SK-N-SH (cell line): ENCODE results near the gene ST6GALNAC1. TPM values are rescaled to one million over a fixed set of nuclear protein-coding genes. Genes with fewer than 3 reads are reported as not detected.

Experiments
- CTCF ChIA-PET: fragments of 300-600, 350-600 bp; formaldehyde crosslinking; extraction: SDS; loops from one replicate; lab custom pipeline; 2021; lab: Yijun Ruan, JAX
- POLR2A ChIA-PET: fragments of 350-600 bp; sonication (Branson Sonifier 250); formaldehyde crosslinking; extraction: SDS; loops from one replicate; lab custom pipeline; 2020; ENCODE audit warnings: antibody characterized with exemption, inconsistent platforms; lab: Yijun Ruan, JAX
- DNase-seq: peaks from one replicate; pipeline ENCODE4 v3.0.0; 2012
- H2AFZ ChIP-seq: fragments of 200-600 bp; sonication (generic); 2 replicates; pipeline ENCODE4 v1.8.1; 2016; ENCODE audit warnings: antibody characterized with exemption, mild to moderate bottlenecking, low read depth
- H3F3A ChIP-seq: fragments of 200-600 bp; sonication (generic); replicated peaks from 2 replicates; pipeline ENCODE3; 2016; ENCODE audit warnings: antibody characterized with exemption, mild to moderate bottlenecking; ENCODE audit not compliant: insufficient read depth
- H3K27ac ChIP-seq, 2 experiments: fragments of 200-500 bp in 1 of 2; fragments of 200-600 bp in 1 of 2; sonication (Bioruptor generic) in 1 of 2; sonication (generic), shearing (Covaris generic) in 1 of 2; 2 replicates each; pipeline versions ENCODE4 v1.5.1 to v1.6.1; 2014 to 2016; ENCODE audit warnings: low read depth in 2 of 2, inconsistent platforms in 1 of 2, low read length in 1 of 2, mild to moderate bottlenecking in 1 of 2, mixed read lengths in 1 of 2
- H3K27me3 ChIP-seq: fragments of 200-600 bp; sonication (generic), shearing (Covaris generic); 2 replicates; pipeline ENCODE4 v1.6.1; 2016; ENCODE audit warnings: mixed run types; ENCODE audit not compliant: insufficient read depth
- H3K36me3 ChIP-seq, 2 experiments: fragments of 200-500 bp in 1 of 2; fragments of 200-600 bp in 1 of 2; sonication (Bioruptor generic) in 1 of 2; sonication (generic) in 1 of 2; replicated peaks in 1 of 2; 2 replicates each; pipeline versions ENCODE3 to v1.5.1; 2014 to 2016; ENCODE audit warnings: low read length in 1 of 2, mild to moderate bottlenecking in 1 of 2; ENCODE audit not compliant: insufficient read depth in 2 of 2, control insufficient read depth in 1 of 2
- H3K4me1 ChIP-seq, 2 experiments: fragments of 200-500 bp in 1 of 2; fragments of 200-600 bp in 1 of 2; sonication (Bioruptor generic) in 1 of 2; sonication (generic), shearing (Covaris generic) in 1 of 2; 2 replicates each; pipeline versions ENCODE4 v1.5.1 to v1.6.1; 2014 to 2016; ENCODE audit warnings: low read depth in 1 of 2, low read length in 1 of 2, mixed run types in 1 of 2; ENCODE audit not compliant: insufficient read depth in 2 of 2, control insufficient read depth in 1 of 2
- H3K4me2 ChIP-seq: fragments of 200-600 bp; sonication (generic), shearing (Covaris generic); 2 replicates; pipeline ENCODE4 v1.6.1; 2017; ENCODE audit warnings: mixed run types
- H3K4me3 ChIP-seq, 2 experiments: fragments of 200-500 bp in 1 of 2; fragments of 200-600 bp in 1 of 2; sonication (Bioruptor generic) in 1 of 2; sonication (generic), shearing (Covaris generic) in 1 of 2; 2 replicates each; pipeline versions ENCODE4 v1.5.1 to v1.8.1; 2014 to 2016; ENCODE audit warnings: low read depth in 2 of 2, inconsistent platforms in 1 of 2, low read length in 1 of 2, mild to moderate bottlenecking in 1 of 2, mixed read lengths in 1 of 2, moderate library complexity in 1 of 2
- H3K79me2 ChIP-seq: fragments of 200-600 bp; sonication (generic); 2 replicates; pipeline ENCODE4 v1.8.1; 2017; ENCODE audit warnings: mild to moderate bottlenecking; ENCODE audit not compliant: insufficient read depth
- H3K9ac ChIP-seq: fragments of 200-600 bp; sonication (generic); 2 replicates; pipeline ENCODE4 v1.6.1; 2017; ENCODE audit warnings: mixed run types
- H3K9me2 ChIP-seq: fragments of 200-600 bp; sonication (generic); 2 replicates; pipeline ENCODE4 v1.6.1; 2017; ENCODE audit warnings: mixed run types
- H3K9me3 ChIP-seq: fragments of 200-600 bp; sonication (generic); 2 replicates; pipeline ENCODE4 v1.6.1; 2017; ENCODE audit warnings: mixed run types, mild to moderate bottlenecking, moderate library complexity
- H4K20me1 ChIP-seq: fragments of 200-600 bp; sonication (generic); 2 replicates; pipeline ENCODE4 v1.6.1; 2017; ENCODE audit warnings: mild to moderate bottlenecking, mixed run types; ENCODE audit not compliant: insufficient read depth
- CHD2 ChIP-seq: fragments of 150-350 bp; IDR thresholded peaks from 2 replicates; pipeline ENCODE4 v1.6.1; 2018; ENCODE audit warnings: low read length; ENCODE audit not compliant: partially characterized antibody
- CTCF ChIP-seq: fragments of 200-600 bp; sonication (generic); IDR thresholded peaks from 2 replicates; pipeline ENCODE4 v1.6.1; 2017; ENCODE audit warnings: antibody characterized with exemption, mild to moderate bottlenecking, moderate library complexity
- ELF1 ChIP-seq: IDR thresholded peaks from 2 replicates; pipeline ENCODE4 v1.4.0; 2012
- EP300 ChIP-seq, 2 experiments: IDR thresholded peaks; 2 replicates each; pipeline versions ENCODE4 v1.4.0 to v1.6.1; 2012; ENCODE audit warnings: borderline replicate concordance in 1 of 2, low read depth in 1 of 2, low read length in 1 of 2
- EZH2phosphoT487 ChIP-seq: fragments of 200-600 bp; sonication (generic); IDR thresholded peaks from 2 replicates; pipeline ENCODE4 v1.6.1; 2017; ENCODE audit warnings: low read depth, mixed run types, mild to moderate bottlenecking, antibody characterized with exemption, moderate library complexity, borderline replicate concordance
- FOSL2 ChIP-seq: IDR thresholded peaks from 2 replicates; pipeline ENCODE4 v1.4.0; 2012; ENCODE audit warnings: low read depth, mild to moderate bottlenecking, moderate library complexity, borderline replicate concordance
- FOXJ3 ChIP-seq: sonication (generic); formaldehyde crosslinking; IDR thresholded peaks from 2 replicates; pipeline ENCODE4 v1.5.1; 2020; ENCODE audit warnings: mild to moderate bottlenecking, missing genetic modification reagents
- GABPA ChIP-seq: IDR thresholded peaks from 2 replicates; pipeline ENCODE4 v1.4.0; 2012; ENCODE audit warnings: low read depth, mild to moderate bottlenecking
- GATA2 ChIP-seq: sonication (generic); formaldehyde crosslinking; IDR thresholded peaks from 2 replicates; pipeline ENCODE4 v1.5.0; 2020; ENCODE audit warnings: mild to moderate bottlenecking, missing genetic modification reagents
- IRF3 ChIP-seq: fragments of 150-350 bp; IDR thresholded peaks from 2 replicates; pipeline ENCODE4 v1.6.1; 2016; ENCODE audit warnings: mild to moderate bottlenecking, low read depth, low read length
- MXI1 ChIP-seq: IDR thresholded peaks from 2 replicates; pipeline ENCODE4 v1.6.1; 2012; ENCODE audit warnings: mild to moderate bottlenecking, low read depth, low read length, improper control_type of control experiment
- NFIC ChIP-seq: IDR thresholded peaks from 2 replicates; pipeline ENCODE4 v1.4.0; 2012; ENCODE audit warnings: borderline replicate concordance
- PBX3 ChIP-seq: IDR thresholded peaks from 2 replicates; pipeline ENCODE4; 2012
- POLR2AphosphoS5 ChIP-seq: IDR thresholded peaks from 2 replicates; pipeline ENCODE4 v1.6.1; 2012; ENCODE audit warnings: low read depth, low read length
- RAD21 ChIP-seq: IDR thresholded peaks from 2 replicates; pipeline ENCODE4 v1.6.1; 2012; ENCODE audit warnings: mild to moderate bottlenecking, low read length
- RCOR1 ChIP-seq: fragments of 150-350 bp; IDR thresholded peaks from 2 replicates; pipeline ENCODE4 v1.6.1; 2017; ENCODE audit warnings: antibody characterized with exemption, low read length
- RFX5 ChIP-seq: IDR thresholded peaks from 2 replicates; pipeline ENCODE4 v1.6.1; 2012; ENCODE audit warnings: mild to moderate bottlenecking, improper control_type of control experiment, low read length
- SIN3A ChIP-seq: IDR thresholded peaks from 2 replicates; pipeline ENCODE4 v1.6.1; 2012; ENCODE audit warnings: low read depth, mild to moderate bottlenecking, low read length, moderate library complexity, borderline replicate concordance
- TCF12 ChIP-seq: IDR thresholded peaks from 2 replicates; pipeline ENCODE4 v1.4.0; 2012
- YY1 ChIP-seq: IDR thresholded peaks from 2 replicates; pipeline ENCODE4 v1.4.0; 2012; ENCODE audit warnings: low read depth, mild to moderate bottlenecking
- ZBTB33 ChIP-seq: IDR thresholded peaks from 2 replicates; pipeline ENCODE4 v1.4.0; 2012; ENCODE audit warnings: low read depth, borderline replicate concordance
- WGBS: methylation state at CpG from one replicate; pipeline ENCODE4 v1.1.6; 2017; ENCODE audit warnings: low lambda C conversion rate; 5-methylcytosine and 5-hydroxymethylcytosine counted together
- polyA plus RNA-seq, 3 experiments: library from polyadenylated mRNA; depleted of rRNA; stranded (reverse); fragments of >200 nt; gene quantifications; 2 replicates each; pipeline ENCODE4 v1.2.3, GENCODE V29; 2012
- TF ChIP-seq, protein P1 (sequence below): IDR thresholded peaks from 2 replicates; pipeline ENCODE4 v1.4.0; 2012; ENCODE audit warnings: low read depth
- TF ChIP-seq, protein P2 (sequence below): IDR thresholded peaks from 2 replicates; pipeline ENCODE4 v1.4.0; 2012; ENCODE audit warnings: low read depth, borderline replicate concordance
- TF ChIP-seq, protein P3 (sequence below): fragments of 150-350 bp; IDR thresholded peaks from 2 replicates; pipeline ENCODE4 v1.6.1; 2017; ENCODE audit warnings: antibody characterized with exemption, low read length, low read depth, borderline replicate concordance

Gene ST6GALNAC1
- polyA plus RNA-seq, 1 of the 3 experiments (the other 2 are of a cell fraction): not detected

DNA sequence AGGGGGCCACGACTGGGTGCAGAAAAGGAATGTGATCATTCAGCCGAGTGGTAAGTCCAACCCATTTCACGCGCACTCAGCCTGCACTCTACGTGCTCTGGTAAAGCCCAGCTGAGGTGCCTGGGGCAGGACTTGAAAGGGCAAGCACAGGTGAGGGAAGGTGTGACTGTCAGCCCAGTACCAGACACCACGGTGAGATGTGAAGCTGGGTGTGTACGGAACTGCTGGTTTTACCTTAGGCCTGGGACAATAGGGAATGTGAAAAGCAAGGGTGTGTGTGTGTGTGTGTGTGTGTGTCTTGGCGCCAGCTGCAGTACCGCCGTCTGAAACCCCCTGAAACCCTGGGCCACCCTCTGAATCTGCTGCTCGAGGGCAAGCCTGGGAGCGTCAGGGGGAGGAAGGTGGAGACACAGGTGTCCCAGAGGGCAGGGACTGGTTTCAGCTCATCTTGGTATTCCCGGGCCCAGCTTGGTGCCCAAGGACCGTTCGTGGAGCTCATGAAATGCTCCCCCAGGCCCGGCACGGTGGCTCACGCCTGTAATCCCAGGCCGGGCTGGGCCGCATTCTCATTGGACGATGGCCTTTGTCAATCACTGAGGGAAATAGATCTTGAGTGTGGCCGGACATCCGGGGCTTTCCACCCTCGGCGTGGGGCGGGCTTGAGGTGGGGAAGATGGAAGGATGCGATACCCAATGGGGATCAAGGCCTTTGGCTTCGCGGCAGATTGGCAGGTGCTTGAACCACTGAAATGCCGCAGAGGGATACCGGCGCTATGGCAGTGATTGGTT is 27.8 kb upstream of the ST6GALNAC1 start:
- 32% methylated on average over 32 of the region's 32 CpGs for WGBS
- Histone ChIP-seq H3K4me2 (peak overlapping the region; percentile 77; the same call in 1 of the 2 replicates), H3K9ac (peak overlapping the region; percentile 76; the same call in 1 of the 2 replicates), H2AFZ (peak overlapping the region; percentile 87), H3F3A (peaks cover 12% of the 10 kb centered on the region)
- TF ChIP-seq POLR2AphosphoS5: no peak
- TF ChIP-seq, protein P1, sequence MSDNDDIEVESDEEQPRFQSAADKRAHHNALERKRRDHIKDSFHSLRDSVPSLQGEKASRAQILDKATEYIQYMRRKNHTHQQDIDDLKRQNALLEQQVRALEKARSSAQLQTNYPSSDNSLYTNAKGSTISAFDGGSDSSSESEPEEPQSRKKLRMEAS: peak; percentile 44
- TF ChIP-seq CHD2: peak; percentile 98
- TF ChIP-seq TCF12: no peak
- TF ChIP-seq FOSL2: no peak
- TF ChIP-seq CTCF: no peak
- no peak for TF ChIP-seq FOXJ3 (CRISPR knock-in tag)
- TF ChIP-seq YY1: no peak
- TF ChIP-seq PBX3: peak; percentile 100
- TF ChIP-seq RFX5: peak; percentile 58; the same call in 1 of the 2 replicates
- TF ChIP-seq, protein P2, sequence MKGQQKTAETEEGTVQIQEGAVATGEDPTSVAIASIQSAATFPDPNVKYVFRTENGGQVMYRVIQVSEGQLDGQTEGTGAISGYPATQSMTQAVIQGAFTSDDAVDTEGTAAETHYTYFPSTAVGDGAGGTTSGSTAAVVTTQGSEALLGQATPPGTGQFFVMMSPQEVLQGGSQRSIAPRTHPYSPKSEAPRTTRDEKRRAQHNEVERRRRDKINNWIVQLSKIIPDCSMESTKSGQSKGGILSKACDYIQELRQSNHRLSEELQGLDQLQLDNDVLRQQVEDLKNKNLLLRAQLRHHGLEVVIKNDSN: no peak
- TF ChIP-seq ZBTB33: peak; percentile 71; the same call in 1 of the 2 replicates
- no peak; a peak in 1 of 4 replicates for TF ChIP-seq EP300 (IDR thresholded peaks at IDR 0.05; ENCODE audit: borderline replicate concordance in 1 of 2, low read depth in 1 of 2, low read length in 1 of 2)
- no peak for TF ChIP-seq GATA2 (CRISPR knock-in tag)
- TF ChIP-seq RCOR1: no peak
- TF ChIP-seq SIN3A: peak; percentile 68; the same call in 1 of the 2 replicates
- peak; percentile 100 for TF ChIP-seq IRF3
- no peak for TF ChIP-seq NFIC
- TF ChIP-seq, protein P3, sequence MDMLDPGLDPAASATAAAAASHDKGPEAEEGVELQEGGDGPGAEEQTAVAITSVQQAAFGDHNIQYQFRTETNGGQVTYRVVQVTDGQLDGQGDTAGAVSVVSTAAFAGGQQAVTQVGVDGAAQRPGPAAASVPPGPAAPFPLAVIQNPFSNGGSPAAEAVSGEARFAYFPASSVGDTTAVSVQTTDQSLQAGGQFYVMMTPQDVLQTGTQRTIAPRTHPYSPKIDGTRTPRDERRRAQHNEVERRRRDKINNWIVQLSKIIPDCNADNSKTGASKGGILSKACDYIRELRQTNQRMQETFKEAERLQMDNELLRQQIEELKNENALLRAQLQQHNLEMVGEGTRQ: no peak
- TF ChIP-seq EZH2phosphoT487: no peak
- no peak for TF ChIP-seq RAD21
- peak; percentile 71 for TF ChIP-seq ELF1
- TF ChIP-seq GABPA: peak; percentile 93
- TF ChIP-seq MXI1: peak; percentile 56; the same call in 1 of the 2 replicates
- TF ChIP-seq, all 33 proteins: peak for 10
- H4K20me1 ChIP-seq: no peaks in the 10 kb centered on the region
- CTCF ChIA-PET: interaction anchor here (1.0 to 4.2 kb wide), 12 partner anchors 9 to 148 kb away, joined by 3 to 42 read pairs (median 5); no protein-coding TSS in a partner anchor
- H3K9me3 ChIP-seq: no peaks in the 10 kb centered on the region
- POLR2A ChIA-PET: interaction anchor here (0.6 to 1.6 kb wide), 9 partner anchors 9 to 636 kb away, joined by 3 to 11 read pairs (median 4); no protein-coding TSS in a partner anchor
- peaks cover 3 to 9% of the 10 kb centered on the region in 2 experiments for H3K36me3 ChIP-seq
- no peaks in the 10 kb centered on the region for H3K79me2 ChIP-seq
- H3K4me3 ChIP-seq: peak overlapping the region; percentile 69 to 70
- peak overlapping the region in 1 of 2 experiments; percentile 94; a peak in 3 of 4 replicates for H3K27ac ChIP-seq
- H3K9me2 ChIP-seq: no peaks in the 10 kb centered on the region
- peaks cover 0 to 33% of the 10 kb centered on the region in 2 experiments; a peak in 2 of 4 replicates for H3K4me1 ChIP-seq
- peak; percentile 99 for DNase-seq
- no peaks in the 10 kb centered on the region for H3K27me3 ChIP-seq
